Measurements from ENCODE around the gene FBXL16.
A peak's percentile ranks its signal among the peaks of the same experiment; 100 is the strongest.
"Not testable (repeated sequence)": the region's sequence is repeated elsewhere in the genome, so short reads cannot be mapped to it uniquely, and the experiment has no call there.

The FBXL16 gene

GRCh38 chr16:717450-718245 lies 12.0 kb upstream of the FBXL16 start:
- H3K4me3 ChIP-seq (ENCODE audit: low read length), result no peak overlapping the region
- no peak overlapping the region for H3K27ac ChIP-seq (ENCODE audit: low read depth, low read length)
- peaks cover 15% of the 10 kb centered on the region for H3K4me1 ChIP-seq (ENCODE audit: control insufficient read depth, insufficient read depth, low read length)
- no peaks in the 10 kb centered on the region for H3K36me3 ChIP-seq (ENCODE audit: control insufficient read depth, insufficient read depth, low read length)
- H3K9ac ChIP-seq (ENCODE audit: low read length), result no peak overlapping the region
- H3K27me3 ChIP-seq (ENCODE audit: control insufficient read depth, insufficient read depth, low read length), result peaks cover 10% of the 10 kb centered on the region

- Histone ChIP-seq H3K9ac (ENCODE audit: low read length) (no peak overlapping the region), H3K27ac (ENCODE audit: low read depth, low read length) (no peak overlapping the region), H3K36me3 (ENCODE audit: control insufficient read depth, insufficient read depth, low read length) (no peaks in the 10 kb centered on the region), H3K4me1 (ENCODE audit: control insufficient read depth, insufficient read depth, low read length) (peaks cover 15% of the 10 kb centered on the region), H3K27me3 (ENCODE audit: control insufficient read depth, insufficient read depth, low read length) (peaks cover 10% of the 10 kb centered on the region), H3K4me3 (ENCODE audit: low read length) (no peak overlapping the region)
Observed at GRCh38 chr16:716768-717325, 11.2 kb upstream of the FBXL16 start.

- Histone ChIP-seq H3K4me3 (ENCODE audit: low read length) (peak overlapping the region; percentile 67), H3K4me1 (ENCODE audit: control insufficient read depth, insufficient read depth, low read length) (peaks cover 15% of the 10 kb centered on the region), H3K27me3 (ENCODE audit: control insufficient read depth, insufficient read depth, low read length) (peaks cover 14% of the 10 kb centered on the region), H3K27ac (ENCODE audit: low read depth, low read length) (no peak overlapping the region), H3K9ac (ENCODE audit: low read length) (no peak overlapping the region), H3K36me3 (ENCODE audit: control insufficient read depth, insufficient read depth, low read length) (no peaks in the 10 kb centered on the region)
Observed at GRCh38 chr16:716200-716568, 10.6 kb upstream of the FBXL16 start.

- H3K4me1 ChIP-seq (ENCODE audit: control insufficient read depth, insufficient read depth, low read length), result peaks cover 15% of the 10 kb centered on the region
Observed at GRCh38 chr16:715477-716199, 10.0 kb upstream of the FBXL16 start.

GRCh38 chr16:714558-715476 lies 9.2 kb upstream of the FBXL16 start, which contains the start of gene METRN:
Gene METRN, plus strand, starts transcription at chr16:715118. Its CDS starts 172 bp downstream, at chr16:715290.
- Histone ChIP-seq H3K36me3 (ENCODE audit: control insufficient read depth, insufficient read depth, low read length) (no peaks in the 10 kb centered on the region), H3K27ac (ENCODE audit: low read depth, low read length) (no peak within 1 kb of the TSS), H3K9ac (ENCODE audit: low read length) (peak within 1 kb of the TSS; percentile 21), H3K27me3 (ENCODE audit: control insufficient read depth, insufficient read depth, low read length) (peaks cover 27% of the 10 kb centered on the region), H3K4me3 (ENCODE audit: low read length) (peak within 1 kb of the TSS; percentile 67), H3K4me1 (ENCODE audit: control insufficient read depth, insufficient read depth, low read length) (peaks cover 9% of the 10 kb centered on the region)

More at GRCh38 chr16:715477-716199, 10.0 kb upstream of the FBXL16 start:
- Histone ChIP-seq H3K9ac (ENCODE audit: low read length) (peak overlapping the region; percentile 21), H3K27ac (ENCODE audit: low read depth, low read length) (no peak overlapping the region), H3K36me3 (ENCODE audit: control insufficient read depth, insufficient read depth, low read length) (no peaks in the 10 kb centered on the region), H3K4me3 (ENCODE audit: low read length) (peak overlapping the region; percentile 67), H3K27me3 (ENCODE audit: control insufficient read depth, insufficient read depth, low read length) (peaks cover 19% of the 10 kb centered on the region)

- Histone ChIP-seq H3K36me3 (ENCODE audit: control insufficient read depth, insufficient read depth, low read length) (no peaks in the 10 kb centered on the region), H3K4me3 (ENCODE audit: low read length) (no peak overlapping the region), H3K27ac (ENCODE audit: low read depth, low read length) (no peak overlapping the region), H3K27me3 (ENCODE audit: control insufficient read depth, insufficient read depth, low read length) (peaks cover 28% of the 10 kb centered on the region), H3K4me1 (ENCODE audit: control insufficient read depth, insufficient read depth, low read length) (peaks cover 7% of the 10 kb centered on the region), H3K9ac (ENCODE audit: low read length) (no peak overlapping the region)
Observed at GRCh38 chr16:714079-714478, 8.5 kb upstream of the FBXL16 start.

GRCh38 chr16:712740-713250 lies 7.2 kb upstream of the FBXL16 start:
- not testable (repeated sequence) for H3K4me3 ChIP-seq (ENCODE audit: low read length); H3K4me1 ChIP-seq (ENCODE audit: control insufficient read depth, insufficient read depth, low read length); H3K9ac ChIP-seq (ENCODE audit: low read length); H3K27ac ChIP-seq (ENCODE audit: low read depth, low read length); H3K36me3 ChIP-seq (ENCODE audit: control insufficient read depth, insufficient read depth, low read length)
- peaks cover 38% of the 10 kb centered on the region for H3K27me3 ChIP-seq (ENCODE audit: control insufficient read depth, insufficient read depth, low read length)

- H3K27me3 ChIP-seq (ENCODE audit: control insufficient read depth, insufficient read depth, low read length), result peaks cover 45% of the 10 kb centered on the region
- no peak overlapping the region for H3K9ac ChIP-seq (ENCODE audit: low read length)
- no peak overlapping the region for H3K4me3 ChIP-seq (ENCODE audit: low read length)
- H3K36me3 ChIP-seq (ENCODE audit: control insufficient read depth, insufficient read depth, low read length), result no peaks in the 10 kb centered on the region
- H3K27ac ChIP-seq (ENCODE audit: low read depth, low read length), result no peak overlapping the region
- peaks cover 7% of the 10 kb centered on the region for H3K4me1 ChIP-seq (ENCODE audit: control insufficient read depth, insufficient read depth, low read length)
Observed at GRCh38 chr16:711548-712320, 6.1 kb upstream of the FBXL16 start.

- Histone ChIP-seq H3K4me3 (ENCODE audit: low read length) (no peak overlapping the region), H3K36me3 (ENCODE audit: control insufficient read depth, insufficient read depth, low read length) (no peaks in the 10 kb centered on the region), H3K27me3 (ENCODE audit: control insufficient read depth, insufficient read depth, low read length) (peaks cover 45% of the 10 kb centered on the region), H3K4me1 (ENCODE audit: control insufficient read depth, insufficient read depth, low read length) (peaks cover 4% of the 10 kb centered on the region), H3K9ac (ENCODE audit: low read length) (no peak overlapping the region), H3K27ac (ENCODE audit: low read depth, low read length) (no peak overlapping the region)
Observed at GRCh38 chr16:711084-711483, 5.5 kb upstream of the FBXL16 start.

- H3K27ac ChIP-seq (ENCODE audit: low read depth, low read length), result no peak overlapping the region
- H3K4me3 ChIP-seq (ENCODE audit: low read length), result no peak overlapping the region
- H3K9ac ChIP-seq (ENCODE audit: low read length), result no peak overlapping the region
- no peaks in the 10 kb centered on the region for H3K4me1 ChIP-seq (ENCODE audit: control insufficient read depth, insufficient read depth, low read length)
- peaks cover 41% of the 10 kb centered on the region for H3K27me3 ChIP-seq (ENCODE audit: control insufficient read depth, insufficient read depth, low read length)
- H3K36me3 ChIP-seq (ENCODE audit: control insufficient read depth, insufficient read depth, low read length), result no peaks in the 10 kb centered on the region
Observed at GRCh38 chr16:710500-711075, 5.0 kb upstream of the FBXL16 start.
